ENCODE results near the gene SDR39U1.

The SDR39U1 gene

GRCh38 chr14:24411443-24412389 is 30.9 kb downstream of the SDR39U1 start:
- no peaks in the 10 kb centered on the region for H3K79me2 ChIP-seq (ENCODE audit: low read length)
- H3K27ac ChIP-seq (ENCODE audit: low read length): no peak overlapping the region
- H3K9me3 ChIP-seq (ENCODE audit: insufficient read depth, low read length): no peaks in the 10 kb centered on the region
- H3K27me3 ChIP-seq (ENCODE audit: low read depth, low read length): peaks cover 8% of the 10 kb centered on the region
- H3K36me3 ChIP-seq (replicated peaks; ENCODE audit: low read depth, low read length): no peaks in the 10 kb centered on the region
- no peaks in the 10 kb centered on the region for H3K4me1 ChIP-seq (ENCODE audit: low read length)
- H3K4me2 ChIP-seq (ENCODE audit: low read length): peak overlapping the region; percentile 28
- TF ChIP-seq, protein P1, sequence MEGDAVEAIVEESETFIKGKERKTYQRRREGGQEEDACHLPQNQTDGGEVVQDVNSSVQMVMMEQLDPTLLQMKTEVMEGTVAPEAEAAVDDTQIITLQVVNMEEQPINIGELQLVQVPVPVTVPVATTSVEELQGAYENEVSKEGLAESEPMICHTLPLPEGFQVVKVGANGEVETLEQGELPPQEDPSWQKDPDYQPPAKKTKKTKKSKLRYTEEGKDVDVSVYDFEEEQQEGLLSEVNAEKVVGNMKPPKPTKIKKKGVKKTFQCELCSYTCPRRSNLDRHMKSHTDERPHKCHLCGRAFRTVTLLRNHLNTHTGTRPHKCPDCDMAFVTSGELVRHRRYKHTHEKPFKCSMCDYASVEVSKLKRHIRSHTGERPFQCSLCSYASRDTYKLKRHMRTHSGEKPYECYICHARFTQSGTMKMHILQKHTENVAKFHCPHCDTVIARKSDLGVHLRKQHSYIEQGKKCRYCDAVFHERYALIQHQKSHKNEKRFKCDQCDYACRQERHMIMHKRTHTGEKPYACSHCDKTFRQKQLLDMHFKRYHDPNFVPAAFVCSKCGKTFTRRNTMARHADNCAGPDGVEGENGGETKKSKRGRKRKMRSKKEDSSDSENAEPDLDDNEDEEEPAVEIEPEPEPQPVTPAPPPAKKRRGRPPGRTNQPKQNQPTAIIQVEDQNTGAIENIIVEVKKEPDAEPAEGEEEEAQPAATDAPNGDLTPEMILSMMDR (IDR thresholded peaks at IDR 0.05; ENCODE audit: low read depth, low read length): peak; percentile 72
- no peak for TF ChIP-seq EZH2phosphoT487 (IDR thresholded peaks at IDR 0.05; ENCODE audit: low read depth)
- 0 out of 2 replicates have a peak overlapping the region, but pooled peaks have one; percentile 38 for H2AFZ ChIP-seq (ENCODE audit: low read depth, low read length)
- H4K20me1 ChIP-seq (ENCODE audit: insufficient read depth, low read length): no peaks in the 10 kb centered on the region
- H3K4me3 ChIP-seq (ENCODE audit: low read length): no peak overlapping the region
- H3K9ac ChIP-seq (ENCODE audit: low read length): no peak overlapping the region

DNA sequence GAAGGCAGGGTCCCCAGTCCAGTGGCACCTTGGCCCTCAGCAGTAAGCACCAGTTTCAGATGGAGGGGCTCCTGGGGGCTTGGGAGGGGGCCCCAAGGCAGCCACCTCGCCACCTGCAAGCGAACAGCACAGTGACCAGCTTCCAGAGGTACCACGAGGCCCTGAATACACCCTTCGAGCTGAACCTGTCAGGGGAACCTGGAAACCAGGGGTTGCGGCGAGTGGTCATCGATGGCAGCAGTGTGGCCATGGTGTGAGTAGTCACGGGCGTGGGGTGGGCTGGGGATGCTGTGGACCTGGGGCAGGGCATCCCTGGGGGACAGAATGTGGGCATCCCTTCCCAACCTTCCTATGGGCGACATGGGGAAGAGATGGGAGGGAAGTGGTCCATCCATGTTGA is 32.6 kb downstream of the SDR39U1 start:
- Histone ChIP-seq H3K9me3 (ENCODE audit: insufficient read depth, low read length) (no peaks in the 10 kb centered on the region), H3K9ac (ENCODE audit: low read length) (no peak overlapping the region), H2AFZ (ENCODE audit: low read depth, low read length) (no peak overlapping the region), H3K4me2 (ENCODE audit: low read length) (no peak overlapping the region), H3K27me3 (ENCODE audit: low read depth, low read length) (peaks cover 8% of the 10 kb centered on the region), H4K20me1 (ENCODE audit: insufficient read depth, low read length) (no peaks in the 10 kb centered on the region), H3K27ac (ENCODE audit: low read length) (no peak overlapping the region), H3K4me1 (ENCODE audit: low read length) (no peaks in the 10 kb centered on the region), H3K36me3 (replicated peaks; ENCODE audit: low read depth, low read length) (no peaks in the 10 kb centered on the region), H3K4me3 (ENCODE audit: low read length) (no peak overlapping the region), H3K79me2 (ENCODE audit: low read length) (no peaks in the 10 kb centered on the region)
- TF ChIP-seq, protein P1 (IDR thresholded peaks at IDR 0.05; ENCODE audit: low read depth, low read length): no peak
- no peak for TF ChIP-seq EZH2phosphoT487 (IDR thresholded peaks at IDR 0.05; ENCODE audit: low read depth)

DNA sequence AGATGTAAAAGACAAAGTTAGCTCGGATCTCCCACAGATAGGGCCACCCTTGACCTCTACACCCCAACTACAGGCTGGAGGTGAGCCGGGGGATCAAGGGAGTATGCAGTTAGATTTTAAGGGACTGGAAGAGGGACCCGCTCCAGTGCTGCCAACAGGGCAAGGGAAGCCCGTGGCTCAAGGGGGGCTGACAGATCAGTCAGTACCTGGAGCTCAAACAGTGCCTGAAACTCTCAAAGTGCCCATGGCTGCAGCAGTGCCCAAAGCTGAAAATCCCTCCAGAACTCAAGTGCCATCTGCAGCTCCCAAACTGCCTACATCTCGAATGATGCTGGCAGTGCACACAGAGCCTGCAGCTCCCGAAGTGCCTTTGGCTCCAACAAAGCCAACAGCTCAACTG is 33.4 kb downstream of the SDR39U1 start:
- no peak for TF ChIP-seq EZH2phosphoT487 (IDR thresholded peaks at IDR 0.05; ENCODE audit: low read depth)
- TF ChIP-seq, protein P1 (IDR thresholded peaks at IDR 0.05; ENCODE audit: low read depth, low read length): no peak
- Histone ChIP-seq H3K27me3 (ENCODE audit: low read depth, low read length) (peaks cover 14% of the 10 kb centered on the region), H3K4me3 (ENCODE audit: low read length) (no peak overlapping the region), H3K4me1 (ENCODE audit: low read length) (no peaks in the 10 kb centered on the region), H4K20me1 (ENCODE audit: insufficient read depth, low read length) (no peaks in the 10 kb centered on the region), H3K79me2 (ENCODE audit: low read length) (no peaks in the 10 kb centered on the region), H3K4me2 (ENCODE audit: low read length) (no peak overlapping the region), H3K9ac (ENCODE audit: low read length) (no peak overlapping the region), H2AFZ (ENCODE audit: low read depth, low read length) (no peak overlapping the region), H3K9me3 (ENCODE audit: insufficient read depth, low read length) (no peaks in the 10 kb centered on the region), H3K36me3 (replicated peaks; ENCODE audit: low read depth, low read length) (no peaks in the 10 kb centered on the region), H3K27ac (ENCODE audit: low read length) (no peak overlapping the region)

DNA sequence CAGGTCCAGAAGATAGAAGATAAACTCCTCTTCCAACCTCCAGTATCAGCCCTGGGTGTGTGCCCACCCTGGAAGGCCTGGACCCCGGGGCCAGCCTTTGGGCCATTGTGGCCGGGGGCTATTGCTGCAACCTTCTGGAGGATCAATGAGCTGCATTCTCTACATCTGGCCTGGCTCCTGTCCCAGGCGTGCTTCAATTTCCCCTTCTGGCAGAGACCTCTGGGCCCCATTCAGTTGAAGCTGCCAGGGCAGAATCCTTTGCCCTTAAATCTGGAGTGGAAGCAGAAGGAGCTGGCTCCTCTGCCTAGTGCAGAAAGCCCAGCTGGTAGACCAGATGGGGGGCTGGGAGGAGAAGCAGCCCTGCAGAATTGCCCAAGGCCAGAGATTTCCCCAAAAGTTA is 33.8 kb downstream of the SDR39U1 start:
- Histone ChIP-seq H3K27ac (ENCODE audit: low read length) (no peak overlapping the region), H2AFZ (ENCODE audit: low read depth, low read length) (no peak overlapping the region), H3K4me1 (ENCODE audit: low read length) (no peaks in the 10 kb centered on the region), H3K27me3 (ENCODE audit: low read depth, low read length) (peaks cover 16% of the 10 kb centered on the region), H3K4me3 (ENCODE audit: low read length) (no peak overlapping the region), H3K4me2 (ENCODE audit: low read length) (no peak overlapping the region), H3K79me2 (ENCODE audit: low read length) (no peaks in the 10 kb centered on the region), H3K9me3 (ENCODE audit: insufficient read depth, low read length) (no peaks in the 10 kb centered on the region), H3K36me3 (replicated peaks; ENCODE audit: low read depth, low read length) (no peaks in the 10 kb centered on the region), H4K20me1 (ENCODE audit: insufficient read depth, low read length) (no peaks in the 10 kb centered on the region), H3K9ac (ENCODE audit: low read length) (no peak overlapping the region)
- TF ChIP-seq, protein P1 (IDR thresholded peaks at IDR 0.05; ENCODE audit: low read depth, low read length): no peak
- TF ChIP-seq EZH2phosphoT487 (IDR thresholded peaks at IDR 0.05; ENCODE audit: low read depth): no peak
